ENCODE data around the gene BRD3. TPM values are rescaled to one million over a fixed set of nuclear protein-coding genes. Genes with fewer than 3 reads are reported as not detected.

BRD3 gene
- total RNA-seq, 4 donors from 2014 or later: 17.6 to 52.9 (median 29.0) TPM

DNA sequence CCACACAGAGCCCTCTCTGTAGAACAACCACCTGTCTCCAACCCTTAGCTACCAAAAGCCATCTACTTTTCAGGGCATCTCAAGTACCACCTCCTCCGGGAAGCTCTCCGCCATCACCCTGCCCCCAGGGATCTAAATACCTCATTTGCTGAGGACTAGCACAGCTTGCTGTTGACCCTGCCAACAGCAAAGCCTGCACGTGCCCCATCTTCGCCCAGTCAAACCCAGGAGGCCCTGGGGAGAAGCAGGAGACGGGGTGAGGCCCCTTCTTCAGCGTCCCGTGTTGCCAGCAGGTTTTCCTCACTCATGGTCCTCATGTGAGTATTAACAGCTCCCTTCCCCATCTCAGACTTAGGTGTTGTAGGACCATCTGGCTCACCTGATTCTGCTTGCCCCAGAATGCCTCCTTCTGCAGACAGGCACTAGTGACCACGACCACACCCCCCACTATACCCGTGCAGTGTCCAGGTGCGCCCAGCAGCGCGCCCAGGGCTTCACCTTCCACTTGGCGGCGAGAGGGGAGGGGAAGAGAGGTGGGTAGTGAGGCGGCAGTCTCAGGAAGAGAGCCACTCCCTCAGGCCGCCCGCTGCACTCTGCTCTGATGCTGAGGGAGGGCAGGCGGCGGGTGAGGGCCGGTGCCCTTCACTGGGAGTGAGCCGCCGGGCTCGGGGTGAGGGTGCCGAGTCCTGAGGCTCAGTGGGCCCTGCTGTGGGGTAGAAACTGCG is 86.8 kb downstream of the BRD3 start:
- Histone ChIP-seq H3K27me3 (no peaks in the 10 kb centered on the region), H3K27ac (no peak overlapping the region), H3K4me1 (peaks cover 14% of the 10 kb centered on the region), H3K36me3 (no peaks in the 10 kb centered on the region), H3K9me3 (no peaks in the 10 kb centered on the region), H3K4me3 (no peak overlapping the region)
- no peak for DNase-seq (ENCODE audit: low spot score in 2 of 2)
- TF ChIP-seq POLR2A (IDR thresholded peaks at IDR 0.05) (no peak), EP300 (IDR thresholded peaks at IDR 0.05) (no peak), POLR2AphosphoS5 (IDR thresholded peaks at IDR 0.05) (no peak)
- TF ChIP-seq, protein P1, sequence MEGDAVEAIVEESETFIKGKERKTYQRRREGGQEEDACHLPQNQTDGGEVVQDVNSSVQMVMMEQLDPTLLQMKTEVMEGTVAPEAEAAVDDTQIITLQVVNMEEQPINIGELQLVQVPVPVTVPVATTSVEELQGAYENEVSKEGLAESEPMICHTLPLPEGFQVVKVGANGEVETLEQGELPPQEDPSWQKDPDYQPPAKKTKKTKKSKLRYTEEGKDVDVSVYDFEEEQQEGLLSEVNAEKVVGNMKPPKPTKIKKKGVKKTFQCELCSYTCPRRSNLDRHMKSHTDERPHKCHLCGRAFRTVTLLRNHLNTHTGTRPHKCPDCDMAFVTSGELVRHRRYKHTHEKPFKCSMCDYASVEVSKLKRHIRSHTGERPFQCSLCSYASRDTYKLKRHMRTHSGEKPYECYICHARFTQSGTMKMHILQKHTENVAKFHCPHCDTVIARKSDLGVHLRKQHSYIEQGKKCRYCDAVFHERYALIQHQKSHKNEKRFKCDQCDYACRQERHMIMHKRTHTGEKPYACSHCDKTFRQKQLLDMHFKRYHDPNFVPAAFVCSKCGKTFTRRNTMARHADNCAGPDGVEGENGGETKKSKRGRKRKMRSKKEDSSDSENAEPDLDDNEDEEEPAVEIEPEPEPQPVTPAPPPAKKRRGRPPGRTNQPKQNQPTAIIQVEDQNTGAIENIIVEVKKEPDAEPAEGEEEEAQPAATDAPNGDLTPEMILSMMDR (IDR thresholded peaks at IDR 0.05): no peak
- WGBS: 84% methylated on average over 7 of the region's 25 CpGs

Other genes with a start within 250 kb of the BRD3 start
- 10 to 100 TPM in 1 of 4 donors, 1 to 10 TPM in 3; 5.2 to 10.3 (median 6.4) TPM for gene VAV2, start 75.7 kb downstream of the BRD3 start, total RNA-seq
- 10 to 100 TPM in 1 of 4 donors, 1 to 10 TPM in 3; 6.2 to 10.4 (median 9.5) TPM for gene BRD3OS, start 42.5 kb downstream of the BRD3 start, total RNA-seq
- 10 to 100 TPM; 21.7 to 37.8 (median 26.5) TPM for gene WDR5, start 68.1 kb upstream of the BRD3 start, total RNA-seq
- gene RNU6ATAC, start 96.5 kb upstream of the BRD3 start, total RNA-seq: not detected